B cell (primary cell): ENCODE measurements around the gene CALD1.

ENCODE experiments used
- EZH2 ChIP-seq: IDR thresholded peaks from 2 replicates; pipeline ENCODE4 v1.6.1; 2012; ENCODE audit warnings: borderline replicate concordance, low read depth, mild to moderate bottlenecking, moderate library complexity, low read length; ENCODE audit not compliant: insufficient read depth, poor library complexity, severe bottlenecking
- TF ChIP-seq, protein P1 (sequence below): fragments of 200-600 bp; IDR thresholded peaks from one replicate; pipeline ENCODE4 v1.8.0; 2022; ENCODE audit warnings: antibody characterized with exemption, mild to moderate bottlenecking

DNA sequence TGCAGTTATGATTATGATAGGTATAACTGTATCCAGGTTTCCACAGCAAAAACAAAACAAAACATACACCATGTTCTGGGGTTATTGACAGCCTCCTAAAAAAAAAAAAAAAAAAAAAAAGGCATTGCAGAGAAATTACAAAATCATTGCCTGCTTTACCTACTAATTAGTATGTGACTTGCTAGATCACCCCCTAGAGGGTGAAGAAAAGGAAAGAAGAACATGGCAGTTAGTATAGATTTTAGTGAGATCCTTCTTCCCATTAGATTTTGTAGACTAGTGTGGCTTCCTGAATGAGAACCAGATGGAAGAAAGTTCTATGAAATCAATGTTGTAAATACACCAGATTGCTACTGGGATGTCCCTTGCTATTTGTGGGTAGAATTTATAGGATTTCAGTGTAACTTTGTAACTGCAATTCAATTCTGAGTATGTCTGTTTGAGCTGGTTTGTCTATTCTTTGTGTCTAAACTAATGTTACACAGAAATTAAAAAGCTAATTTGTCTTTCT, 182.9 kb downstream of the CALD1 start:
- TF ChIP-seq, protein P1, sequence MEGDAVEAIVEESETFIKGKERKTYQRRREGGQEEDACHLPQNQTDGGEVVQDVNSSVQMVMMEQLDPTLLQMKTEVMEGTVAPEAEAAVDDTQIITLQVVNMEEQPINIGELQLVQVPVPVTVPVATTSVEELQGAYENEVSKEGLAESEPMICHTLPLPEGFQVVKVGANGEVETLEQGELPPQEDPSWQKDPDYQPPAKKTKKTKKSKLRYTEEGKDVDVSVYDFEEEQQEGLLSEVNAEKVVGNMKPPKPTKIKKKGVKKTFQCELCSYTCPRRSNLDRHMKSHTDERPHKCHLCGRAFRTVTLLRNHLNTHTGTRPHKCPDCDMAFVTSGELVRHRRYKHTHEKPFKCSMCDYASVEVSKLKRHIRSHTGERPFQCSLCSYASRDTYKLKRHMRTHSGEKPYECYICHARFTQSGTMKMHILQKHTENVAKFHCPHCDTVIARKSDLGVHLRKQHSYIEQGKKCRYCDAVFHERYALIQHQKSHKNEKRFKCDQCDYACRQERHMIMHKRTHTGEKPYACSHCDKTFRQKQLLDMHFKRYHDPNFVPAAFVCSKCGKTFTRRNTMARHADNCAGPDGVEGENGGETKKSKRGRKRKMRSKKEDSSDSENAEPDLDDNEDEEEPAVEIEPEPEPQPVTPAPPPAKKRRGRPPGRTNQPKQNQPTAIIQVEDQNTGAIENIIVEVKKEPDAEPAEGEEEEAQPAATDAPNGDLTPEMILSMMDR: no peak
- TF ChIP-seq EZH2: no peak
